HG02938 (cell line): ENCODE data around the gene COG8.
"Not testable (repeated sequence)": the region's sequence is repeated elsewhere in the genome, so short reads cannot be mapped to it uniquely, and the experiment has no call there.

ENCODE experiments used
- ATAC-seq: cut with Tn5 transposase; IDR thresholded peaks from one replicate; pipeline ENCODE4 v1.9.1; 2021; ENCODE audit warnings: mild to moderate bottlenecking, moderate library complexity; ENCODE audit not compliant: unreplicated experiment

COG8 gene, protein sequence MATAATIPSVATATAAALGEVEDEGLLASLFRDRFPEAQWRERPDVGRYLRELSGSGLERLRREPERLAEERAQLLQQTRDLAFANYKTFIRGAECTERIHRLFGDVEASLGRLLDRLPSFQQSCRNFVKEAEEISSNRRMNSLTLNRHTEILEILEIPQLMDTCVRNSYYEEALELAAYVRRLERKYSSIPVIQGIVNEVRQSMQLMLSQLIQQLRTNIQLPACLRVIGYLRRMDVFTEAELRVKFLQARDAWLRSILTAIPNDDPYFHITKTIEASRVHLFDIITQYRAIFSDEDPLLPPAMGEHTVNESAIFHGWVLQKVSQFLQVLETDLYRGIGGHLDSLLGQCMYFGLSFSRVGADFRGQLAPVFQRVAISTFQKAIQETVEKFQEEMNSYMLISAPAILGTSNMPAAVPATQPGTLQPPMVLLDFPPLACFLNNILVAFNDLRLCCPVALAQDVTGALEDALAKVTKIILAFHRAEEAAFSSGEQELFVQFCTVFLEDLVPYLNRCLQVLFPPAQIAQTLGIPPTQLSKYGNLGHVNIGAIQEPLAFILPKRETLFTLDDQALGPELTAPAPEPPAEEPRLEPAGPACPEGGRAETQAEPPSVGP

GRCh38 chr16:69339289-69340094 is at the start of gene COG8, which contains the start of gene NIP7:
COG8 (minus strand) TSS chr16:69339564; CDS start chr16:69339552, 12 bp downstream.
NIP7 (plus strand) TSS chr16:69339772; CDS start chr16:69339830, 58 bp downstream.
- ATAC-seq: peak; percentile 90

DNA sequence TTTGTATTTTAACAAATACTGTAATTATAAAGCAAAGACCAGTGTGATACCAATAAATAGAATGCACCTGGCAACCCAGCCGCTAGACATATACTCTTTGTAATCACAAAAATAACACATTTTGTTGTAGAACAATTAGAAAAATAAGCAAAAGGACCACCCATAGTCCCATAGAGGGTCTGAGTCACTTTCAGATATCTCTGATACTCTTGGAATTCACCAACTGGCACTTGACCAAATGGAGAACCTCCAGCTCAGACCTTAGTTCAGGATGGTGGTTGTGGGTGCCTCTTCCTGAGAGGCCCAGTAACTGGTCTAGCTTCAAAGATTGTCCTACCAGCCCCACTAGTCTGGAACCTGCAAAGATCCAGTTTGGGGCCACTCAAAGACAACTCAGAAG is 47.2 kb upstream of the COG8 start:
- no peak for ATAC-seq

GRCh38 chr16:69384974-69385373 is 45.6 kb upstream of the COG8 start:
- ATAC-seq: no peak

GRCh38 chr16:69382421-69382820 is 43.1 kb upstream of the COG8 start:
- ATAC-seq: no peak

DNA sequence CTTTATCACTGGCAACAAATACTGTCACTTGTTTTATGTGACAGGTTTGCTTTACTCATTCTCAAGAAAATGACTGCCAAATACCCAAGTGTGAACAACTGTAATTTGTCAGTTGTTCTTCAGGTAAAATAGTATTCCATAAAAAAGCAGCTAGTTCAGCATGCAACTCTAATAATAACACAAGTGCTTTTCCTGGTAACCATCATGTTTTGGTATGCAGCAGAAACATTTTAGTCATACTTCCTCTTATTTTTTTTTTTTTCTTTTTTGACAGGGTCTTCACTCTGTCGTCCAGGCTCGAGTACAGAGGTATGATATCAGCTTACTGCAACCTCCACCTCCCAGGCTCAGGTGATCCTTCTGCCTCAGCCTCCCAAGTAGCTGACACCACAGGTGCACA is 41.9 kb upstream of the COG8 start:
- ATAC-seq: no peak

GRCh38 chr16:69378760-69379159 is 39.4 kb upstream of the COG8 start:
- ATAC-seq: no peak

- ATAC-seq: no peak
Observed at GRCh38 chr16:69378036-69378435, 38.7 kb upstream of the COG8 start.

DNA sequence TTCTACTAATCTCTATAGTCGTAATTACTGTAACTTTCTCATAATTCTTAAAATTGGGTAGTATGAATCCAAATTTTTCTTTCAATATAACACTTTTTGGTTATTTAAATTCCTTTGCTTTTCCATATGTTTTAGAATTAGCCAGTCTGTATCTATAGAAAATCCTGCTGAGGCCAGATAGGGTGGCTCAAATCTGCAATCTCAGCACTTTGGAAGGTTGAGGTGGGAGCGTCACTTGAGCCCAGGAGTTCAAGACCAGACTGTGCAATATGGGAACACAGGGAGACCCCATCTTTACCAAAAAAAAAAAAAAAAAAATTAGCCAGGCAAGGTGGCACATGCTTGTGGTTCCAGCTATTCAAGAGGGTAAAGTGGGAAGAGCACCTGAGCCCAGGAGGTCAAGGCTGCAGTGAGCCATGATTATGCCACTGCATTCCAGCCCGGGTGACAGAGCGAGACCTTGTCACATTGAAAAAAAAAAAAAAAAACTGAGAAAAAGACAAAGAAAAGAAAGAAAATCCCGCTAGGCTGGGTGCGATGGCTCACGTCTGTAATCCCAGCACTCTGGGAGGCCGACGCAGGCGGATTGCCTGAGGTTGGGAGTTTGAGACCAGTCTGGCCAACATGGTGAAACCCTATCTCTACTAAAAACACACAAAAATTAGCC is 37.2 kb upstream of the COG8 start:
- no peak for ATAC-seq

GRCh38 chr16:69373019-69373418 is 33.7 kb upstream of the COG8 start:
- no peak for ATAC-seq

DNA sequence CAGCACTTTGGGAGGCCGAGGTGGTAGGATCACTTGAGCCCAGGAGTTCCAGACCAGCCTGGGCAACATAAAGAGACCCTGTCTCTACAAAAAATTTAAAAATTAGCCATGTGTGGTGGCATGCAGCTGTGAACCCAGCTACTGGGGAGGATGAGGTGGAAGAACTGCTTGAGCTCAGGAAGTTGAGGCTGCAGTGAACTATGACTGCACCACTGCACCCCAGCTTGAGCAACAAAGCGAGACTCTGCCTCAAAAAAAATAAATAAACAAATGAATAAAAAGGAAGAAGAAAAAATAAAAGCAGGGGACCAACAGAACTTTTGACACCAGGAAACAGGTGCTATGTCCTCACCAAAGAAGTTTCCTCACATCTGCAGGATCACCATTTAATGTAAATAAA is 32.2 kb upstream of the COG8 start:
- no peak for ATAC-seq

DNA sequence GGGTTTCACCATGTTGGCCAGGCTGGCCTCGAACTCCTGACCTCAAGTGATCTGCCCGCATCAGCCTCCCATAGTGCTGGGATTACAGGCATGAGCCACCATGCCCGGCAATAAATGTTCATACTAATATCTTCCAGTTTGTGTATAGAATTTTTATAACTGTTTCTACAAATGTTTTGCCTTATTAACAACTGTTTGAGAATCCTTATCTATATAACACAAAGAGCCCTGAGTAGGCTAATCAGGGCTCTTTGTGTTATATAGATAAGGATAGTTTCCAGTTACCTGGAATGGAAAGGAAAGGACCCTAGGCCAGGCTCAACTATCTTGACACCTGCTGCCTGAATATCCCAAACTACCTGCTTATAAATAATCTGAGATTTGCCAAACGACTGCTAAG is 29.5 kb upstream of the COG8 start:
- no peak for ATAC-seq

- no peak for ATAC-seq
Observed at GRCh38 chr16:69367980-69368379, 28.6 kb upstream of the COG8 start.

DNA sequence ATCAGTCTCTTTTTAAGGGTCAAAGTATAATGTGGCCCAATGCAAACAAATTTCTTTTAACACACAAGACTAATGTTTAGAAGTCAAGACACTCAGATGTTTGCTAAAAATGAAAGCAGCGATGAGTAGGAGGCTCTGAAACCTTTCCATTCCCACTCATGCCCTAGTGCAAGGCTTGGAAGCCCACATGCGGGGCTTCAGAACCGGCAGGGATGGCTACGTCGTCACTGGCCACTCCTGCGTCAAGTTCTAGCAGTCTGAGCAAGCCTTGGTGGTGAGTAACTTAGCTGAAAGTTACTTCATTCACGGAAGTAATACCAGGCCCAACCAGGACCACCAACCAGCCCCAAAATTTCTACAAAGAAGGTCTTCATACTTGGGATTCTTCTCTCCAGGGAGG is 27.1 kb upstream of the COG8 start:
- ATAC-seq: no peak

DNA sequence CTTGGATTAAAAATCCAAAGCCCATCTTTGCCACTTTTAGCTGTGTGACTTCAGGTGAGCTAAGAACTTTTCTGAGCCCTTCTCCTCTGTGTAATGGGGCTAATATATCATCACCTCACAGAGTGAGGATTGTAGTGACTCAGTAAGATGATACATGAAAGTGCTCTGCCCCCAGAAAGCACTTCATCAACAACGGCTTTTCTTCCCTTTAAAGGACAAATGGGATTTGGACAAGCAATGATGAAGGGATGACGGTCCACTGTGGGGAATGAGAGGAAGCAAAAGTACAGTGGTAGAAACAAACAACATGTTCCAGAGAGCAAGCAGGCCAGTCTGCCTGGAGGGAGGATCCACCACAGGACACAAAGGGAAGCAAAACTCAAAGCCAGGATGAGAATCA is 26.5 kb upstream of the COG8 start:
- no peak for ATAC-seq

DNA sequence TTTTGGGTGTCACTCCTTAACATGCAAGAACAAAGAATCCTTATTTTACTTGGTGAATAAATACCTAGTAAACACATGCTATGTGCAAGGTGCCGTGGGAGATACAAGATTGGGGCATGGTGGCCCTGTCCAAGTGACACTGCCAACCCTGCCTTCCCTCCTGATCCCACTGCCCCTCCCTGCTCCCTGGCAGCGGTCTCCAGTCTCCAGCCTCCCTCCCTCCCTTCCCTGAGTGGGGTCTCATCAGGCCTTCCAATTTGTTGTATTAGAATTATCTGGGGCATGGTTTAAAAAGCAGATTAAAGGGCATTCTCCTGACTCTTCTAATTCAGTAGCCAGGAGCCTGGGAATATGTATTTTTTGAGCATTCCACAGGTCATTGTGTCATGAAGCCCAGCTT is 24.7 kb upstream of the COG8 start:
- ATAC-seq: no peak

DNA sequence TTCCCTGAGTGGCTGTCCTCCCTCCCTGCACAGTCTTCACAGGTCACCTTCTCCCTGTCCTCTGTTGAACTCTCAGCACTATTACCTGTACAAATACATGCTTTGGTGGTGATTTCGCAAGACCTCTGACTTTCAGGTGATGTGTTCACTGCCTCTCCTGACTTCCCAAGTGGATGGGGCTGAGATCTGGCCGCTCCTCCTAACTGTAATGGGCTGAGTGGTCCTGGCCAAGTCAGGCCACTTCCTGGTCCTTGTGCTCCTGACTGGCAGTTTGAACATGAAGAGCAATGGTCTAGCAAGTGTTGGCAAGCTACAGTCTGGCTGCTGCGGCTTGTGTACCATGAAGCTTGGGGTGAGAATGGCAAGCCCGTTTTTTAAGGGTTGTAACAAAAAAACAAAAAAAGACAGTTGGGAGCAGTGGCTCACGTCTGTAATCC is 23.9 kb upstream of the COG8 start:
- ATAC-seq: no peak

GRCh38 chr16:69360070-69360469 is 20.7 kb upstream of the COG8 start:
- not testable (repeated sequence) for ATAC-seq

- ATAC-seq: no peak
Observed at GRCh38 chr16:69351309-69352027, 12.1 kb upstream of the COG8 start, which contains the start of gene TMED6. TMED6 (minus strand) TSS chr16:69351786; CDS start chr16:69351753, 33 bp downstream.

- no peak for ATAC-seq
Observed at GRCh38 chr16:69350536-69351133, 11.3 kb upstream of the COG8 start.

GRCh38 chr16:69349536-69349935 is 10.2 kb upstream of the COG8 start:
- ATAC-seq: no peak
